ENCODE results near the gene MOB3B.

MOB3B gene

GRCh38 chr9:27529316-27530278 lies at the start of gene MOB3B:
Gene MOB3B (minus strand): TSS chr9:27529814. CDS start chr9:27455550, 74,264 bp downstream.
- DNase-seq (ENCODE audit: low read depth) = peak; percentile 49

DNA sequence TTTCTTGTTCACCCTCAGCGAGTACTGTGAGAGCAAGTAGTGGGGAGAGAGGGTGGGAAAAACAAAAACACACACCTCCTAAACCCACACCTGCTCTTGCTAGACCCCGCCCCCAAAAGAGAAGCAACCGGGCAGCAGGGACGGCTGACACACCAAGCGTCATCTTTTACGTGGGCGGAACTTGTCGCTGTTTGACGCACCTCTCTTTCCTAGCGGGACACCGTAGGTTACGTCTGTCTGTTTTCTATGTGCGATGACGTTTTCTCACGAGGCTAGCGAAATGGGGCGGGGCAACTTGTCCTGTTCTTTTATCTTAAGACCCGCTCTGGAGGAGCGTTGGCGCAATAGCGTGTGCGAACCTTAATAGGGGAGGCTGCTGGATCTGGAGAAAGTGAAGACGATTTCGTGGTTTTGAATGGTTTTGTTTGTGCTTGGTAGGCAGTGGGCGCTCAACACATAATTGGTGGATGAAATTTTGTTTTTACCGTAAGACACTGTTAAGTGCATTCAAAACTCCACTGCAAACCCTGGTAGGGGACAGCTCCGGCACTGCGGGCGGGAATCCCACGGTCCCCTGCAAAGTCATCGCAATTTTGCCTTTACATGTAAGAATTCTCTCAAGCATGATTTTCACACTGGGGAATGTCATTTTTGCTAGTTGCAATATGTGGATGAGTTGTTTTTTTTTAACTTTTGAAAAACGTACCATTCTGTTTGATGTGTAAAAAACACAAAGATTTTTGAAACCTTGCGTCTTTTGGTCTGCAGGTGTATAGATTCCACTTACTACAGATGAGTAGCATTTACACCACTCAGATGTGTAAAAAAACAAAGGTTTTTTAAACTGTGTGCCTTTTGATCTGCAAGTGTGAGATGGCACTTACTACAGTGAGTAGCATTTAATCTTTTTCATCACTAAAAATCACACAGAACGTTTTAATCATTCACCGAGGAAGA lies 44.3 kb upstream of the MOB3B start:
- peak; percentile 92 for DNase-seq (ENCODE audit: low read depth)

DNA sequence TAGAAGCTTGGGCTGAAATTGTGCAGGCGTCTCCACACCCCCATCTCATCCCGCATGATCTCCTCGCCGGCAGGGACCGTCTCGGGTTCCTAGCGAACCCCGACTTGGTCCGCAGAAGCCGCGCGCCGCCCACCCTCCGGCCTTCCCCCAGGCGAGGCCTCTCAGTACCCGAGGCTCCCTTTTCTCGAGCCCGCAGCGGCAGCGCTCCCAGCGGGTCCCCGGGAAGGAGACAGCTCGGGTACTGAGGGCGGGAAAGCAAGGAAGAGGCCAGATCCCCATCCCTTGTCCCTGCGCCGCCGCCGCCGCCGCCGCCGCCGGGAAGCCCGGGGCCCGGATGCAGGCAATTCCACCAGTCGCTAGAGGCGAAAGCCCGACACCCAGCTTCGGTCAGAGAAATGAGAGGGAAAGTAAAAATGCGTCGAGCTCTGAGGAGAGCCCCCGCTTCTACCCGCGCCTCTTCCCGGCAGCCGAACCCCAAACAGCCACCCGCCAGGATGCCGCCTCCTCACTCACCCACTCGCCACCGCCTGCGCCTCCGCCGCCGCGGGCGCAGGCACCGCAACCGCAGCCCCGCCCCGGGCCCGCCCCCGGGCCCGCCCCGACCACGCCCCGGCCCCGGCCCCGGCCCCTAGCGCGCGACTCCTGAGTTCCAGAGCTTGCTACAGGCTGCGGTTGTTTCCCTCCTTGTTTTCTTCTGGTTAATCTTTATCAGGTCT lies 43.5 kb upstream of the MOB3B start, which contains the start of gene C9orf72:
Gene C9orf72, minus strand, starts transcription at position 564 of the 716 bp plus-strand sequence. CDS start 6,361 bp downstream, outside the sequence.
- peak; percentile 71 for DNase-seq (ENCODE audit: low read depth)

DNA sequence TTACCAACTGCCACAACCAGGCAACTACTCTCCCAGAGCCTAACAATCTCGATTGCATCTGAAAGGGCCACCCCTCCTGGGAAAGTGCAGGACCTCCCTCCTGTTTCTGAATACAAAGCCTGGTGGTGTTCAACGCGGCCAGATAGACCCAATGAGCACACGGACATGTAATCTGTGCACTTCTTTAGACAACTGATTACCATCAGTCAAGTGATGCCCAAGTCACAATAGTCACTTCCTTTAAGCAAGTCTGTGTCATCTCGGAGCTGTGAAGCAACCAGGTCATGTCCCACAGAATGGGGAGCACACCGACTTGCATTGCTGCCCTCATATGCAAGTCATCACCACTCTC lies 42.9 kb upstream of the MOB3B start:
- peak; percentile 25 for DNase-seq (ENCODE audit: low read depth)

DNA sequence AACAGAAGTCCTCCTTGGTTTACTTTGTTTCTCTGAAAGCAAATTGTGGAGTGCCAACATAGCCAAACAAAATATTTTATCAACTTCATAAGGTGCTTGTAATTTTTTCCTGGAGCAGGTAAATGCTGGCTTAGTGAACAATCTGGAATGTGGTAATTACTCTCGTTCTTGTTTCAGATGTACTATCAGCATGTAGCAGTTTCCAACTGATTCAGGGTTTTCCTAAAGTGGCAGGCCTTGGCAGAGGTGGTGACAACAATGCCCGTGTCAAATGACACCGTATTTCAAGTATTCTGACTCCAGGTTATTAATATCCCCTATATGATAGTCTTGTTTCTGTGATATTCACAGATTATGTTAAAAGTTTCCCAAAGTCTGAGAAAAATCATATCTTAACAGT lies 42.4 kb upstream of the MOB3B start:
- DNase-seq (ENCODE audit: low read depth) = no peak

GRCh38 chr9:27571011-27571410 lies 41.4 kb upstream of the MOB3B start:
- DNase-seq (ENCODE audit: low read depth) = no peak

DNA sequence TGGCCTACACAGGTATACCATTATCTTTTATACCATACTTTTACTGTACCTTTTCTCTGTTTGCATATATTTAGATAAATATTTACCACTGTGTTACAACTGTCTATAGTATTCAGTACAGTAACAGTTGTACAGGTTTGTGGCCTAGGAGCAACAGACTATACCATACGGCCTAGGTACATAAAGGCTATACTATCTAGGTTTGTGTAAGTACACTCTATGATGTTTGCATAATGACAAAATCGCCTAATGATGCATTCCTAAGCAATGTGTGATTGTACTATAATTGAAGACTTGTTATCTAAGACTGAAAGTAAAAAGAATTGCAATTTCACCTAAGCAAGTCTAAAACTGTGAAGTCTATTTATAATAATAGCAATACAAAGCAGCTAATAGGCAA lies 39.8 kb upstream of the MOB3B start:
- DNase-seq (ENCODE audit: low read depth) = no peak

DNA sequence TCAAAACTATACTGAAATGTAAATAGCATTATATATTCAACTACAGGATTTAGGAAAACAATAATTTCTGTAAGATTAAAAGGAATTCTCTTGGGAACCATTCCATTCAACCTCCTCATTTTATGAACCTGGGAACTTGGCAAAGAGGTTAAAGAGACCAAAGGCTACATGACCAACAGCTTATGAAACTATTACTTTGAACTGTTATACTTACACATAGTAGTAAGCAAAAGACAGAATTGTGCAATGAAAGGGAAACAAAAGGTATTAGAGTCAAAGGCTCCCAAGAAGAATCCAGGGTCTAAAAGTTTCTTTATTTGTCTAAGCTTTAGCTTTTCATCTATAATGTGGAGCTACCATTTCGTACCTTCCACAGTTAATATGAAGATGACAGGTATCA lies 36.5 kb upstream of the MOB3B start:
- no peak for DNase-seq (ENCODE audit: low read depth)

DNA sequence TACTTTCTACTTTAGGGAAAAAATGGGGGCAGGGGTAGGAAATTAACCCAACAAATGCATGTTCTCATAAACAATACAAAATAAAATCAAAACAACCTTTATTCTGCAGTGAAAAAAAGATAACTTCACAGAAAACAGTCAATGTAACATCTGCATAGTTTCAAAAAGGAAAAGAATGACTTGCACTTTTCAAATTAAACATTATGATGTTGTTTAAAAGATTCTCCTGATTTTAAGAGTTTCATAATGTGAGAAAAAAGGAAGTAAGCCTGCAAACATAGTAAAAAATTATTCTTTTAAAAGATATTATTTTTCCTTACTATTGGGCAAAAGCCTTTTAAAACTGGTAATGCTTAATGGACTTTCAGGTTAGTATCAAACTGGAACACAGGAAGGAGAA lies 36.1 kb upstream of the MOB3B start:
- DNase-seq (ENCODE audit: low read depth) = no peak

GRCh38 chr9:27564670-27565069 lies 35.1 kb upstream of the MOB3B start:
- DNase-seq (ENCODE audit: low read depth) = no peak

GRCh38 chr9:27563738-27564430 lies 34.3 kb upstream of the MOB3B start:
- DNase-seq (ENCODE audit: low read depth) = no peak

DNA sequence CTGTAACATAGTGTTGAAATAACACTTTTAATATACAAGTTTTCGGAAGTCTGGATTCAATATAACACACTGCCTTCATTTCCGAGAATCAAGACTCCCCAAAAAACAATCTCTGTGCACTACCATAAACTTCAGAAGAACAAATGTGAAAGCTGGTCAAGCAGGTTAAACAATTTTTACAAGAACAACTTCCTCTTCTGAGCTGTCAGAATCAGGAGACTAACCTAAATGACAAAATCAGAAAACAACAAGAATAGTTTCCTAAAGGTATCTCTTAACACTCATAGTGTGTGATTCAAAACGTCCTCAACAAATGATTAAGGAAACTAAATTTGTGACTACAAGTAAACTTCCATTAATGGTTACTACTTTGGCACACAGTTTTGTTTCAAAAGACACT lies 32.1 kb upstream of the MOB3B start:
- DNase-seq (ENCODE audit: low read depth) = no peak

DNA sequence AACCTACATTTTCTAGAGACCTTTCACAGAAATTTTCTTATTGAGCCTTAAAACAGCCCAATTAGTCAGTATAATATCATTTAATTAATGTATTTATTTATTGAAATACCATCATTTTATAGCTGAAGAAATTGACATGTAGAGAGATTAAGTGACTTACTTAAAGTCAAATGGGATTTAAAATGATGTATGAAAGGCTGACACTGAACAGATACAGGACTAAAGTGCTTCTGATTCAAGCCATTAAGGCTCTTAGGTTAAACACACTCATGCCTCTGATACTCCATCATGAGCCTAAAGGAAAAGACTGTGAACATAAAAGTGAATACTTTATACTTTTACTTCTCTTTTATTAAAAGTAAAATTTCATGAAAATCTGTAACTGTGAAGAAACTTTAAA lies 30.8 kb upstream of the MOB3B start:
- no peak for DNase-seq (ENCODE audit: low read depth)

GRCh38 chr9:27558307-27558706 lies 28.7 kb upstream of the MOB3B start:
- no peak for DNase-seq (ENCODE audit: low read depth)

DNA sequence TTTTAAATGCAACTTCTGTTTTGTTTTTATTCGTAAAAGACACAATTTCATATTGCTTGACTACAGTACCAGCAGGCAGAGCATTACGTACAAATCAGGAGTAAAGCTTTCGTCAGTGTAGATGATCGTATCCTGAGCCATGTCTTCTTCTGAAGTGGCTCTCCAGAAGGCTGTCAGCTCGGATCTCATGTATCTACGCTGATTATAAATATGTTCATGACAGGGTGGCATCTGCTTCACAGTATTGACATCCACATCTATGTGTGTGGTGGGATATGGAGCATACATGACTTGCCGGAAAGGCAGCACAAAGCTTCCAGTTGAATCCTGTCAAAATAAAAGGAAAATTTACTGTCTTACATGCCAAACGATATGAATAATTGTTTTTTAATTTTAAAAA lies 26.9 kb upstream of the MOB3B start:
- no peak for DNase-seq (ENCODE audit: low read depth)

GRCh38 chr9:27554712-27555111 lies 25.1 kb upstream of the MOB3B start:
- DNase-seq (ENCODE audit: low read depth) = no peak

GRCh38 chr9:27549196-27549755 lies 19.7 kb upstream of the MOB3B start:
- DNase-seq (ENCODE audit: low read depth) = no peak

- no peak for DNase-seq (ENCODE audit: low read depth)
Measured at GRCh38 chr9:27548055-27548741, 18.6 kb upstream of the MOB3B start.

DNA sequence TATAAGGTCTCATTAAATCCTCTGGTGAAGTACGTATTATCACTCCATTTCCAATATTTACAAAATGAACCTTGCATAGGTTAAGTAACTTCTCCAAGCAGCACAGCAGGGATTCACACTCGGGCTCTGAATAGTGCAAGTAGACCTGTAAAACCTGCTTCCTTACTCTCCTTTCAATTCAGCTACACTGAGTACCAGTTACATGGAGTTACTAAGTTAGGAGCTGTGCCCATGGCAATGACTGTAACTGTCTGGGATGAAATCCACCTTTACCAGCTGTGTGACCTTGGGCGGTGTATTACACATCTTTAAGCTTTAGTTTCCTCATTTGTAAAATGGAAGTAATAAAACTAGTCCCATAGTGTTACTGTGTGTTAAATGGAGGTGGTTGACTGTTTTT lies 15.9 kb upstream of the MOB3B start:
- no peak for DNase-seq (ENCODE audit: low read depth)

DNA sequence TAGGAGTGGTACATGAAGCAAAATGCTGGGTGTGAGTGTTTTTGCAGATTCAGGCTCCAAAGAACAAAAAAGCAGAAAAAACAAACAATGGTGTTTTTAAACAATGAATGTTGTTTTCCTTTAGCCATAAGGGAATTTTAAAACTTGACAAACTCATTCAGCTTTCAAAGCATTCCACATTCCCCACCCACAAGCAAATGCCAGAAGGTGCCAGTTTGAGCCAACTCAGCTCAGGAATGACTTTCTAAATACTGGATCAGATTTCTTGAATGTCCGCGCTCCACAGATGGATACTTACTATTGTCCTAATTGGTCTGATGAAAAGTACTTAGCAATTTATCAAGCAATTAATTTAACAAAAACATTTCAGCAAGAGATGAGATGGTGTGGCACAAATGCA lies 12.9 kb upstream of the MOB3B start:
- DNase-seq (ENCODE audit: low read depth) = no peak

All from stimulated activated CD8-positive, alpha-beta memory T cell treated with anti-CD3 and anti-CD28 coated beads, Interleukin-15, amount 100 ng/mL, for 1 hour (primary cell).